GM08714 (cell line): ENCODE results near the gene CNTNAP2.

Experiments used
- H3K4me3 ChIP-seq: fragments of 200-500 bp; sonication (Bioruptor generic); 2 replicates; pipeline ENCODE4 v1.5.1; 2014; ENCODE audit warnings: mild to moderate bottlenecking, low read length, inconsistent platforms
- ZNF274 ChIP-seq: IDR thresholded peaks from 2 replicates; pipeline ENCODE4 v1.6.1; 2012; ENCODE audit warnings: mild to moderate bottlenecking, low read depth, low read length

Gene CNTNAP2

DNA sequence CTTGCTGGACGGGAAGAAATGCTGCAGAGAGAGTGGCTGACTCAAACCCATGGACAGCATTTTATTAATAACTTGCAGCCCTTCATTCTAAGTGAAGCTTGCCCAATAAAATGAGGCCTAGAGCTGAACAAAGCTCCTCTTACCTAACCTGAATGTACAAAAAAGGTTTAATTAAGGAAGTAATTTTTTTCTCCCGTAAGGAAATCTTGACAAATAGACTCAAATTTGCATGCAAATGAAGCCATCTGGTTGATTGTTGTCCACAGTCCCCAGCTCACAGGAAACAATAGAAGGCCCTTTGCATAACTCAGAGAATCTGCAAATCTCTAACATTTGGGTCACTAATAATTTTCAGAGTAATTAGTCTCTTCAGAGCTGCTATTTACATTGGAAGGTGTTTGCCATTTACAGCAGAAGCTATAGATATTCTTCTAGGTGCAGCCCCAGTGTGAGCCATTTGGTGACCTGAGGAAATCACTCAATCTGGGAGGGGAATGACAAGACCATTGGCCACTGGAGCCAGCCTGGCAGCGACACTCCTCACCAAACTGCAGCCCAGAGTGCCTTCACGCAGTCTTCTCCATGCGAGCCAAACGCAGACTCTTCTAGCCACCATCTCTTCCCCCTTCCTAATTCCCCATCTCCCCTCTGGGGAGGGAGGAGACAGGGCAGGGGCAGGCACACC lies 1991.0 kb downstream of the CNTNAP2 start:
- TF ChIP-seq ZNF274, result no peak
- H3K4me3 ChIP-seq, result no peak overlapping the region

DNA sequence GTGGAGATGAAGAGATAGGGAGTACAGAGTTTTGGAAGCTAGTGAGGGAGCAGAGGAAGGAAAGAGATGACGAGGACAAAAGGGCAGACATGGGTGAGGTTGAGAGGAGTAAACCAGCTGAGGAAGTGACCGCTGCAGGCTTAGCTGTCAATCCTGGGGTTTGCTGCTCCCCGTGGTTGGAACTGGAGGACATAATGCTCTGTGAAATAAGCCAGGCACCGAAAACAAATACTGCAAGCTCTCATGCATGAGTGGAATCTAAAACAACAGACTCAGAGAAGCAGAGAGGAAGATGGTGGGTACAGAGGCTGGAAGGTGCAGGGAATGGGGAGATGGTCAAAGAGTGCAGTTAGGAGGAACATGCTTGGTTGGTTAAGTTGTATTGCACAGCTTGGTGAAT lies 1991.8 kb downstream of the CNTNAP2 start:
- no peak for TF ChIP-seq ZNF274
- no peak overlapping the region for H3K4me3 ChIP-seq

DNA sequence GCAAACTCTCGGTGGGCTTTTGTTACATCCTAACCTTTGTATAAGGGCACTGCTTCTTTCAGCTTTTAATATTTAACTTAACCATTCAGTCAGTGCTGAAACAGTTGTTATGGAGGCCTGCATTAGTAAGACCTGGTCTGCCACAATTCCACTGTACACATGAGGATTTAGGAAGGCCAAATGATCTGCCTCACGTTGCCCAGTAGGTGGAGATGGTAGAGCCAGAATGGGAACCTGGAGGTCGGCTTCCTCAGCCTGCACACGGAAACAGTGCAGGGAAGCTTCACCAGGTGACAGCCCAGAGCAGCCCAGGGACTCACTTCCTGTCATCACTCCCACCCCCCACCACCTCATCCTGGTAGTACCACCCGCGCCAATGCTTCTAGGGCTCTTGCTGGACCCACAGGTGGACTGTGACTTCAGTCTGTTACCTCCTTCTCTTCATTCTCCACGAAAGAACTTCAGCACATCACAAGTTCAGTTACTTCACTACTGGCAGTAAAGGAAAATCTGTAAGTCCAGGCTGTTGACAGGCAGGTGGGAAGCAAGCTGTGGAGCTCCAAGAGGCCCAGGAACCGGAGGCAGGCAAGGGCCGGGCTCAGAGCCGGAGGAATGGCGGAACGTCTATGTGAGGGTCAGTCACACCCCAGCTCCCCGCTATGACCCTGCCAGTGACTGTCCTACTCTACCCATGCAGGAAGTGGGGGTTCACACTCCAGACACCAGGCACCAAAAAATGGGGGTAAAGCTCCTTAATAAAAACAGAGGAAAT lies 1993.7 kb downstream of the CNTNAP2 start:
- no peak for TF ChIP-seq ZNF274
- H3K4me3 ChIP-seq, result no peak overlapping the region

DNA sequence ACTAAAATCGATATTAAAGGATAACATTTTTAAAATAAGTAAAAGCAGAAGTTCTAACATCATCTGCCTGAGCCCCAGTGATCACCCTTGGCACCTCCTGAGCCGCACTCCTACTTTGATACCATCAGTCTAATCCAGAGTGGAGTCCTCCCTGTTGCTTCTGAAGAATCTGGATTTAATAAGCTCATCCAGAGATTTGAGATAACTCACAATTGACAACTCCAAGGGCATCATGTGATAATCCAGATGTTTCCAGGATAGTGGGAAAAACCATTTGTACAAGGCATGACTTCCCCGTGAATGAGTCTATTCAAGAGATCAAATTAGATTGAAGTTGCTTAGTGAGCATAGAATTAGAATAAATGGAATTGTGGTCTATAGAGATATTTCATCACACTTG lies 1998.2 kb downstream of the CNTNAP2 start:
- no peak overlapping the region for H3K4me3 ChIP-seq
- TF ChIP-seq ZNF274, result no peak

DNA sequence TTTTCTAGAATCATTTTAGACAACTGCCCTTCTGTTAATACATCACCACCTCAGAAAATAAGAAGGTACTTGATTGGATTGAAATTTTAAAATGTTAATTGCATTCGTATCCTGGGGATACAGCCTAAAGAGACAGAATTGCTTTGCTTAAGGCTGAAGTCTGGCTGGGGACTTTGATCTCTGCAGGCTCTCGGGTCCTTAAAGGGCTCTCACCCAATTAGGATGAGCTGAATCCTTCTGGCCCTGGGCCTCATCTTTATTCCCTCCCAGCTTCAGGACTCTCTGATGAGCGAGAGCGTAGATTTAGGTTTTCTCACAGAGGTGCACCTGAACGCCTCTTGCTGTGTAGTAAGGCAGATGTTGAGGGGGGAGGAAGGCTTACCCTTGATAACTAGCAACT lies 1998.7 kb downstream of the CNTNAP2 start:
- no peak for TF ChIP-seq ZNF274

DNA sequence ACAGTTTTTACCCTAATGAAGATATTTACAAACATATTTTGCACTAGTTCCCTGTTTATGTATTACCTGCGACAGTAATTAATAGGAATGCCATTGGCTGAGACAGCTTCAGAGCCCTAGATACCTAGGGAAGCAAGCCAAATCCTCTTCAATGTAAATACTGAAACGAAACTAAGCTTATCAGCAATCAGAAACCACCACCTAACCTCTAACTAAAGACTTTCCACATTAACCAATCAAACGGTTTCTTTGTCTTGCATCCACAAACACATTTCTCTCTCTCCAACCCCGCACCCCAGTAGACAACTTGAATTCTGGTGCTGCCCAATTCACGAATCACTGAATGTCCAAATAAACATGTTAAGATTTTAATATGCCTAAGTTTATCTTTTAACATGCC lies 1999.6 kb downstream of the CNTNAP2 start:
- no peak for TF ChIP-seq ZNF274
- no peak overlapping the region for H3K4me3 ChIP-seq

More for the DNA sequence above, 1998.7 kb downstream of the CNTNAP2 start:
- no peak overlapping the region for H3K4me3 ChIP-seq

DNA sequence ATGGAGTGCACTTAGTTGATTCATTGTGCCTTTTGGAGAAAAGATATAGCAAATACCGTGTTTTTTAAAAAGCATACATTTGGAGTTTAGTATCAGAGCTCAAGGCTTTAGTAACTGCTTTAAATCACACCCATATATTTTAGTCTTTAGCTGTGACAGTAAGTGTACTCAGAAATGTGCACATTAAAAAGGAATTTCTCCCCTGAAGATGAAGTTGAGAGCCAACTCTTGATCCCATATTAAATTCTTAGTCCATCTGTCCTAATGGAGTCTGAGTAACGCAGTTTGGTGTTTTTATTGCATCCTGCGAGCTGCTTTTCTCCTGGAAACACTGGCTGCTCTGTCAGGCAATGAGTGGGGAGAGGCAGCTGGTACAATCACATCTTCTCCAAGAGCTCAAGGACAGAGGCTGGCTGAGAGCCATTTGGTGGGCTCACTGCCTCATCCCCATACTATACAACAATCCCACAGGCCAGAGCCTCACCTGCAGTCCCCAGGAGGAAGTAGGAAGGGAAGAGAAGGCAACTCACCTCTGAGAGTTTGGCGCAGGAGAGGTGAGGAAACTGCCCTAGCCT lies 2000.3 kb downstream of the CNTNAP2 start:
- TF ChIP-seq ZNF274, result no peak
- no peak overlapping the region for H3K4me3 ChIP-seq

DNA sequence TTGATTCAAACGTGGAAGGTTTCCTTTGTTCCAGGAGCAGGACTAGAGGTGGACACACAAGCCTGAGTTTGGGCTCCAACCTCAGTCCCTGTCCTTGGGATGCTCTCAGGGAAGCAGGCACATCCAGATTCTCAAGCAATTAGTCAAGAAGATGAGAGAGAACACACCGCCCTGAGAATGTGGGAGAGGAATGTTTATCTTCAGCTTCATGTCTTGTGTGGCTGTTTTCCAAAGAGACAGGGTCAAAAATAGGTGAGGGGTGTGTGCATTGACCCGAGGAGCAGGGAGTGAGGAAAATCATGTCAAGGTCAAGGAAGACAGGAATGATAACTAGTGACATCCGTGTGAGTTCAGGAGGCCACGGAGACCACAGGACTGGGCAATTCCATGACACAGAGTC lies 2001.8 kb downstream of the CNTNAP2 start:
- no peak overlapping the region for H3K4me3 ChIP-seq
- no peak for TF ChIP-seq ZNF274

DNA sequence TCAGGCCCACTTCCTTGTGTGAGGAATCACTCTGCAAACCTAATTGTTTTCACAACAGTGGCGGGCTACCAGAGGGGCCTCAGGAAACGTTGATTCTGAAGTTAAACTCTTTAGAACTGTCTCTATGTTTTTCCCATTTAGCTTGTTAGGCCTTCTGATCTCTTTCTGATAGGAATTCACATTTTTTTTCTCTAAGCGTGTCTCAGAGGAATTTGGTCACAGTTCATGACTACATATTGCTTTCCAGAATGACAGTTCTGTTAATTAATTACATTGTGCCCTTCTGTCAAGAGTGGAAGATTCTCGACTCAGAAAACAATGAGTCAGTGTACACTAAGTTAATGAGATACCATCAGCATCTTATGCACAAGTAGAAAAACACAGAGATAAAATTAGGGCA lies 2004.8 kb downstream of the CNTNAP2 start:
- H3K4me3 ChIP-seq, result no peak overlapping the region
- no peak for TF ChIP-seq ZNF274

DNA sequence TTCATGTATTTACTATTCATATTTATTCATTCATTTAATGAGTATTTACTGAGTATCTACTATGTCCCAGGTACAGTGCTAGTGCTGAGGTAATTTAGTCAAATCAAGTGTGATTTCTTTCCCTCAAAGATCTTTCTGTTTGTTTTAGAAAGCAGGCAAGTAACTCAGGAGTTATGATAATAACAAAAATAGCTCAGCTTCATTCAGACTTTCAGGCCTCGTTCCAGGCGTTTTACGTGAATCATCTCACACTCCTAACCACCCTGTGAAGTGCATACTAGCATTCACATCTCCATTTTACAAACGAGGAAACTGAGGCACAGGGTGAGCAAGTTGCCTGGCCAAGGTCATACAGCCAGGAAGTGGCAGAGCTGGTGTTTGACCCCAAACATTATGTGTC lies 2005.2 kb downstream of the CNTNAP2 start:
- TF ChIP-seq ZNF274, result no peak
- no peak overlapping the region for H3K4me3 ChIP-seq

DNA sequence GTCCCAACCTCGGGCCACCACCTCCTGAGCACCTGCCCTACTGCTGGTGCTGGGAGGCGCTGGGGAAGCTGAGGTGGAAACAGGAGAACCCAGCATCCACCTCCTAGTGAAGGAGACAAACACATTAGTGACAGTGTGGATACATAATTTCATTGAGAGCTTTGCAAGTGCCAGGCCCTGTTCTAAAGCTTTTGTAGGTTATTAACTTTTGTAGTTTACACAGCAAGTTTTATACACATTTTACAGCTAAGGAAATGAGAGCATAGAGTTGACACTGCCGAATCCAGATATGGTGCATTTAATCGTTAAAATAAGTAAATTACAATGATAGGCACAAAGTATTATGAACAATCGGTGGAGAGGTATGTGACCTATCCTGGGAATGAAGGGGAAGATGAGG lies 2007.9 kb downstream of the CNTNAP2 start:
- no peak for TF ChIP-seq ZNF274
- no peak overlapping the region for H3K4me3 ChIP-seq

DNA sequence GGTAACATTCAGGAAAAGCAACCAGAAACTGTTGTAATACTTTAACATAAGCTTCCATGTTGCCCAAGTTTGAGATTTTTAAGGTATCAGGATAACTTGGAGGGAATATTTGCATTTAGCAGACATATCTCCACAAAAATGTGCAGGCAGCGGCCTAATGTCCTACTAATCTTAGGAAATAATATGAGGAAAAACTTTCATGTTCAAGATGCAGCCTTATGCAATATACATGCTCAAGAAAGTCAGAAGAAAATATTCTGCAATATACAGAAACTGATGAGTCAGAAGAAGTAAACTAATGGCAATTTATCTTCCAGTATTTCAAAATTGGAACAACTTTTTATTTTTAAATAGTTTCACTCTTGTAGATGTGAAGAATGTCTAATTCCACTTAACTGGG lies 2010.8 kb downstream of the CNTNAP2 start:
- no peak overlapping the region for H3K4me3 ChIP-seq
- no peak for TF ChIP-seq ZNF274

DNA sequence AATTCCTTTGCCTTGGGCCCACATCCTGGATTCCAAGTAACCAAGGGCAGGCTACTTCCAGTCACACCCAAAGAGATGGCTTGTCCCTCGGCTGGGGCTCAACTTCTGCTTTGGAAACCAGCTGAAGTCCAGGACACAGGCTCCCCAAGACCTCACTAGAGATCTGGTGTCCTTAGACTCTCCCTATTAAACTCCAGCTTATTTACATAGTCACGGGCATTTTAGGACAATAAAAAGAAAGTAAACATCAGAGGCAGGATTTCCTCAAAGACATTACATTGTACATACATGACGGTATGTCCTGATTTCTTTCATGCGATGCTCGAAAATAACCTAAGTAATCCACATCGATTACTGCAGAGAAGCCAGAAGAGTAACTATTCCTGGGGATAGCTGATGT lies 2012.4 kb downstream of the CNTNAP2 start:
- TF ChIP-seq ZNF274, result no peak
- no peak overlapping the region for H3K4me3 ChIP-seq

DNA sequence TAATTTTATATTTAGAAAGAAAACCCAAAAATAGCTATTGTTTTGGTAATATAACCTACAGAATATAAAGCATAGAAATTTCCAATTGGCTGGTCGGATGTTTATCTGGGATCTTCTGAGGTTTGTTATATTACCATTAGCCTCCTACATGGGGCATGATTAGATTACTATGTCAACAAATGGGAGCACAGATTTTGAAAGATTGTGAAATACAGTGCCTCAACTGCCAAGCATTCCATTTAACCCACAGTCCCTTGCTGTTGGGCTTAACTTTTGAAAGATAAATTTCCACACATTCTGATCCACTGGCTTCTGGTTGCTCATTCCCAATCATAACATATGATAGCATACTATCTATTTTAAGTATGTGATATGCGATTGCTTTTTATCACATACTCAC lies 2018.5 kb downstream of the CNTNAP2 start:
- no peak overlapping the region for H3K4me3 ChIP-seq
- TF ChIP-seq ZNF274, result no peak

DNA sequence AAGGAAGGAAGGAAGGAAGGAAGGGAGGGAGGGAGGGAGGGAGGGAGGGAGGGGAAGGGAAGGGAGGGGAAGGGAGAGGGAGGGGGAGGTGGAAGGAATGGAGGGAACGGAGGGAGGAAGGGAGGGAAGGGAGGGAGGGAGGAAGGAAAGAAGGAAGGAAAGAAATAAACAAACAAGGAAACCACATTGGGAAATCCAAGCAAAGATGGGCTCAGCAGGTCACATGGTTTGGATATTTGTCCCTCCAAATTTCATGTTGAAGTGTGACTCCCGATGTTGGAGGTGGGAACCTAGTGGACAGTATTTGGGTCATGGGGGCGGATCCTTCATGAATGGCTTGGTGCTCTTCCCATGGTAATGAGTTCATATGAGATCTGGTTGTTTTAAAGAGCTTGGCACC lies 2019.4 kb downstream of the CNTNAP2 start:
- no peak for TF ChIP-seq ZNF274
- H3K4me3 ChIP-seq, result no peak overlapping the region
